ENCODE data around the gene ZNF536.

DNA sequence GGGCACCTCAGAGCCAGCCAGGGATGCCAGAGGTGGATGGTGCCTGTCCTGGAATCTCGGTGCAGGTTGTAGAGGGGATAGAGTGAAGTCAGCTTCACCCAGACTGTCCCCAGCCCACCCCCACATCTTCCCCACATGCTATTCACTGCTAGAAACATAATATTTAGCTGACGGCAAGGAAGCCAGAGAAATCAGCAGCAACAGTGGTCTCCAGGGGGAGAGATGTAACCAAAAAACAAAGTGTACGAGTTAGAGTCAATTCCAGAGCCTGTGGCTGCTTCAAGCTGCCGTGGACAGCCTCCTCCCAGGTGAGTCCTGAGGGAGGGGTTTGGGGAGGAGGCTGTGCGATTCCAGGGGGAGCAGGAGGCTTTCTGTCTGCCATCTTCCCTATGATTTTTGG is 97.6 kb downstream of the ZNF536 start:
- TF ChIP-seq, protein P1, sequence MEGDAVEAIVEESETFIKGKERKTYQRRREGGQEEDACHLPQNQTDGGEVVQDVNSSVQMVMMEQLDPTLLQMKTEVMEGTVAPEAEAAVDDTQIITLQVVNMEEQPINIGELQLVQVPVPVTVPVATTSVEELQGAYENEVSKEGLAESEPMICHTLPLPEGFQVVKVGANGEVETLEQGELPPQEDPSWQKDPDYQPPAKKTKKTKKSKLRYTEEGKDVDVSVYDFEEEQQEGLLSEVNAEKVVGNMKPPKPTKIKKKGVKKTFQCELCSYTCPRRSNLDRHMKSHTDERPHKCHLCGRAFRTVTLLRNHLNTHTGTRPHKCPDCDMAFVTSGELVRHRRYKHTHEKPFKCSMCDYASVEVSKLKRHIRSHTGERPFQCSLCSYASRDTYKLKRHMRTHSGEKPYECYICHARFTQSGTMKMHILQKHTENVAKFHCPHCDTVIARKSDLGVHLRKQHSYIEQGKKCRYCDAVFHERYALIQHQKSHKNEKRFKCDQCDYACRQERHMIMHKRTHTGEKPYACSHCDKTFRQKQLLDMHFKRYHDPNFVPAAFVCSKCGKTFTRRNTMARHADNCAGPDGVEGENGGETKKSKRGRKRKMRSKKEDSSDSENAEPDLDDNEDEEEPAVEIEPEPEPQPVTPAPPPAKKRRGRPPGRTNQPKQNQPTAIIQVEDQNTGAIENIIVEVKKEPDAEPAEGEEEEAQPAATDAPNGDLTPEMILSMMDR (IDR thresholded peaks at IDR 0.05) = no peak
- TF ChIP-seq POLR2A (IDR thresholded peaks at IDR 0.05) = no peak
